ENCODE data around the gene TBX20.
"Not testable (repeated sequence)": the region's sequence is repeated elsewhere in the genome, so short reads cannot be mapped to it uniquely, and the experiment has no call there.

TBX20 gene

GRCh38 chr7:35216033-35216432 lies 37.9 kb downstream of the TBX20 start:
- not testable (repeated sequence) for DNase-seq

- DNase-seq, result not testable (repeated sequence)
Measured at GRCh38 chr7:35215063-35215462, 38.8 kb downstream of the TBX20 start.

GRCh38 chr7:35206924-35207323 lies 47.0 kb downstream of the TBX20 start:
- not testable (repeated sequence) for DNase-seq

- not testable (repeated sequence) for DNase-seq
Measured at GRCh38 chr7:35204850-35205249, 49.0 kb downstream of the TBX20 start.

- not testable (repeated sequence) for DNase-seq
Measured at GRCh38 chr7:35204031-35204430, 49.9 kb downstream of the TBX20 start.

DNA sequence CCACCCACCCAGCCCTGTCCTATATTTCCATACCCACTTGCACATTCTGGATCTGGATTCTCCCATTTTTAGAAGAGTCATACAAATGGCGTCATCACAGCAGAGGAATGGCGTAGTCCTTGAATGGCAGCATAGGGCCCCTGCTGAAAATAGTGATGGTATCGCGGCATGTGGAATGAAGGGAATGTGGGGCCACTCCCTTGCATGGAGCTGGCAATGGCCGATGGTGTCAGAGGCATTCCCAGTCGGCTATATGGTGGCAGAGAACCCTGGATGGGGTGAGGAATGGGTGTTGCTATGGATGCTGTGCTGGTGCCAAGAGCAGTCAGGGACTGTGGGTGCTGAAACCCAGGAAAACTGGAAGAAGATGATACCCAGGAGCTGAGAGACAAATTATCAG lies 51.5 kb downstream of the TBX20 start:
- not testable (repeated sequence) for DNase-seq

DNA sequence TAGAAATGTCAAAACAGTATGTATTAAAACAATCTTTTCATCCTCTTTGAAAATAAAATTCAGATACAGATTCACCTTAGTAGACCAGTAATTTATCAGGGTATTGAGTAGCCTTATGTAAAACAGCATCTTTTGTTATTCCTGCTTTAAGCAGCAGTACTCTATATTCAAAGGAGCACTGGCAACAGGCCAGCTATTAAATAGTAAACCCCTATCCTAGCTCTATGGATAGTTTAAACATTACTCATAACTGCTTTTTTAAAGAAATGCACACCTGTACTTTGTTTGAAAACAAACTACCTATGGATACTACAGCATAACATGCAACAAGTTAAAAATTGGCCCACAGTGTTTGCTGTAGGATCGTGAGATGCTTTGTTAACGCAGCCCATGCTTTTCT lies 53.7 kb downstream of the TBX20 start:
- DNase-seq, result not testable (repeated sequence)

GRCh38 chr7:35198370-35199140 lies 55.3 kb downstream of the TBX20 start:
- not testable (repeated sequence) for DNase-seq

DNA sequence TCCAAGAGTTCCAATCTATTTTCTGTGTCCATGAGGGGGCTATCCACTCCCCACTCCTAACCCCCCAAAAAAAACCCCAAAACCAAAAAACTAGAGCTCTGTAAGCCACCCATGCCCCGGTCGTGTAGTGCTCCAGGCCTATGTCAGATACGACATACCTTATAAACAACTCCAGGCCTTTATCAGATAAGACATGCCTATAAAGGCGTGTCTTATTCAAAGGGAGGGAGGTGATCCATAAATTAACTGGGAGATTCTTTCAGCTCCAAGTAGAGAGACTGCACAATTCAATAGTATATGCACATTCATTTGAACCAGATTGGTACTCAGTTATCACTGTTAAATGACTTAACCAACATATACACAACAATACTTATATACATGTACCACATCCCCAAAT lies 62.3 kb downstream of the TBX20 start:
- not testable (repeated sequence) for DNase-seq

- not testable (repeated sequence) for DNase-seq
Measured at GRCh38 chr7:35190146-35190773, 63.6 kb downstream of the TBX20 start.

GRCh38 chr7:35186751-35187150 lies 67.1 kb downstream of the TBX20 start:
- peak; percentile 36 for DNase-seq

DNA sequence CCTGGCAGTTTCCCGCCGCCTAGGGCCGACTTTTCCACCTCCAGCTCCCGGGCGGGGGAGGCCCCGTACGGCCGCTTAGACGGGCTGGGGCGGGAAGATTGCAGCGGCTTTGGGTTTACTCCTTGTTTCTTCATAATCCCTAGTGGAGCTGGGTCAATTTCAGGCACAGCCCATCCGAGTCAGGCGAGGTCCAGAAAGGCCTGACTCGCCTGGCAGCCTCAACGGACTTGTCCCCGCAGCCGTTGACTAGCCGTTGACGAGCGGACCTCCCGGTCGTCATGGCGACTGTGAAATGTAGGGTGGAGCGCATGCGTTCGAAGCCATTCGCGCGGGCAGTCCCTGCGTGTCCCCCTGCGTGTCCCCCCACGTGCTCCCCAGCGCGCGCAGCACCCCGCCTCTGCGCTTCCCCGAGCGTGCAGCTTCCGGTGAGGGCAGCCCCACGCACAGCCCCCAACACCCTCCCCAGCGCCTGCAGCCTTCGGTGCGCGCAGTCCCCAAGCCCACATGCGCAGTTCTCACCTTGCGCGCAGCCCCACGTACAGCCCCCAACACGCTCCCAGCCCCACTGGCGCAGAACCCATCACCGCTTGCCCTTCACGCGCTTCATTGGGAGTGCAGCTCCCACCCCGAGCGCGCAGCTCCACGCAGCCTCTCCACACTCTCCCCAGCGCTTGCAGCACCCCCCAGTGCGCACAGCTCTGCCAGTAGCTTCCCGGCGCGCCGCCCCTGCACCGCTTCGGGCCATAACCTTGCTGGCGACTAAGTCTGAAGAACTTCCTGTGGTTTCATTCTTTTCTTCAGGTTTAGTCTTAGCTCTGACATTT lies 67.8 kb downstream of the TBX20 start:
- DNase-seq, result peak; percentile 36

- not testable (repeated sequence) for DNase-seq
Measured at GRCh38 chr7:35185578-35185907, 68.4 kb downstream of the TBX20 start.

DNA sequence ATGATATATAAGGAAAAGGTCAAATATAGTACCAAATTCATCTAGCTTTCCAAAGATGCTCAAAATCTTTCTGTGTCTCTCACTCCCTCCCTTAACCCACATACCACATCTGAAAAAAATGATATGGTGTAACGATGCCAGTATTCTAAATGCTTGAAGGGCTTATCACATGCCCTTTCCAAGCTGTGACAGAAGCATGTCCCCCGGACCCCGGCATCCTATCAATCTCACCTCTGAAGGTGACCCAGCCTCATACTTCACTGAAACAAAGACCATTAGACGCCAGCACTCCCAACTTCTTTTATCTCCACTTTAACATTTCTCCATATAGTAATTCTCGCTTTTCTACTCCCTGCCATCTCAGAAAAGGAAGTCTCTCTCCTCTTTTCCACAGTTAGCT lies 68.9 kb downstream of the TBX20 start:
- DNase-seq, result not testable (repeated sequence)

- DNase-seq, result not testable (repeated sequence)
Measured at GRCh38 chr7:35183873-35184503, 69.9 kb downstream of the TBX20 start.

DNA sequence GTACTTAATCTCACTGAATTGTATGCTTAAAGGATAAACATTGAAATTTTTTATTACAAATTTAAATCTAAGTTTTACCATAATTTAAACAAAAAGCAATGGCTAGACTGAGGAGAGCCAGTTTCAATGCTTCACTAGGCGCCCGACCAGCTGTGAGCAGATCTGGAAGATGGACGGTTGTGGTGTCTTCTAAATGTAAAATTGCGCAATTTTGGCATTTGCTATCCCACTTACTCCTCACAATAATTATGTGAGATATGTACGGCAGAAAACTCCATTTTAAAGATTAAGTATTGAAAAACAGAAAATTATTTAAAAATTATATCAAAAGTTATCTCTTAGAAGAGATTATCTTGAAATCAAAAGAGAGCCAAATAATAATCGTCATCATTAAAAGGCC lies 73.2 kb downstream of the TBX20 start:
- DNase-seq, result not testable (repeated sequence)

DNA sequence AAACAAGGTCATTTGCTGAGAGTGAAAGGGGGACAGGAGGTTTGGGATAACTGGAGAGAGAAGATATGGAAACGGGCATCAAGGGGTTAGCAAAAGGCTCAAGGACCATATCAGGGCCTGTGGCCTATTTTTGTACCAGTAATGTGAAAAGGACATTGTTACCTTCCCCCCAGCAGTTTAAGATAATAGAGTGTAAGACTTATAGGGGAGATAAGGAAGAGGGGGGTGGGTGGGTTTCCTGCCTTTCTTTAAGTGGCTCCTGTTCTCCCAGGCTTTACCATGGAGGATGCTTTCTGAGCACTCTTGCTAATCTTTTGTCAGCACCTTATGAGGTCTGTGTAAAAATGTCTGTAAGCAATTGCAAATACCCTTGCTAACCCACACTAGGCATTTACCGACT lies 80.7 kb downstream of the TBX20 start:
- not testable (repeated sequence) for DNase-seq

DNA sequence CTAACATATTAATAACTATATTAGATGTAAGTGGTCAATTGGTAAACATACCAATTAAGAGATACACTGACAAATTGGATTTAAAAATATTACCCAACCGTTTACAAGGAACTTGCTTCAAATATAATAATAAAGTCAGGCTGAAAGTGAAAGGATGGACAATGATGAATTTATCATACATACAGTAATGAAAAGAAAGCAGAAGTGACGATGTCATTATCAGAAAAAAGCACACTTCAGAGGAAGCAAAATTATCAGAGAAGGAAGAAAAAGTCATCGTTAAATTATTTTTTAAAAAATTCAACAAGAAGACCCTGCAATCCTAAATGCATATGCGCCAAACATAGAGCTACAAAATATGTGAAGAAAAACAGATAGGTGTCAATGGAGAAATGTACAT lies 81.8 kb downstream of the TBX20 start:
- not testable (repeated sequence) for DNase-seq

GRCh38 chr7:35167658-35168057 lies 86.2 kb downstream of the TBX20 start:
- not testable (repeated sequence) for DNase-seq

- not testable (repeated sequence) for DNase-seq
Measured at GRCh38 chr7:35167158-35167557, 86.7 kb downstream of the TBX20 start.

- not testable (repeated sequence) for DNase-seq
Measured at GRCh38 chr7:35161059-35161740, 92.7 kb downstream of the TBX20 start.

All from NCI-H510A treated with DMSO at 0.1 percent for 48 hours (cell line).